GM21619 (cell line): ENCODE data around the gene NSUN7.
"Not testable (repeated sequence)": the region's sequence is repeated elsewhere in the genome, so short reads cannot be mapped to it uniquely, and the experiment has no call there.

Experiments used
- ATAC-seq: cut with Tn5 transposase; IDR thresholded peaks from one replicate; pipeline ENCODE4 v1.9.1; 2021; ENCODE audit not compliant: unreplicated experiment

Gene NSUN7

DNA sequence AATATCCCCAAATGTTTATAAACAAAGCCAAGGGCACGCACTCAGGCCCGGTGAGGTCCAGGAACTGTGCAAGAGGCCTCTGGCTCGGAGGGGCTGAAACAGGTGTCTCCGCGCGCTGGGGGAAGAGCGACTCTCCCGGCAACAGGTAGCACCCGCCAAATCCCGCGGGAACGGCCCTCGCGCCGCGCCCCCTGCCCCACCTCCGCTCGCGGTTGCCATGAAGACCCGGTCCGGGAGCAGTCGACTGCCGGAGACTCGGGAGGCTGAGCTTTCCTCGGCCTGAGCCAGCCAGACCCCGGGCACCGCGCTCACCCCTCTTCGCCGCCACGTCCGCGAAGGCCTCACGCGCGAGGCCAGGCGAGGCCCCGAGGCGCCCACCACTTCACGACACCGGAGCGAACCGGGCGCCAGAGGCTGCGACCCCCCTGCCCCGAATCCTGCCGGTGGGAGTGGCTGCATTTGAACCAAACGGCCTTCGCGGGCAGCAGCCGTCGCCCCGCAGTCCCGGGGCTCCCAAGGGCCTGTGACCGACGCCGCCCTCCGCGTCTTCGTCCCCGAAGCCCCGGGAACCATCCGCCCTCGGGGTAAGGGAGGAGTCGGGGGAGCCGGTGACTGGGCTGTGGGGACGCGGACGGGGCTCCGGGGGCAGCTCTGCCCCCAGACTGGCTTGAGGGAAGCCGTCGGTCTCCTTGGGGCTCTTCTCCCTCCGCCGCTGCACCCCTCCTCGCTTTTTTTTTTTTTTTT is at the start of gene NSUN7:
TSS of gene NSUN7 (plus strand) at position 239 of the 744 bp plus-strand sequence. CDS start 739 bp downstream, outside the sequence.
- peak; percentile 59 for ATAC-seq

GRCh38 chr4:40702137-40702799 is 47.5 kb upstream of the NSUN7 start:
- ATAC-seq = no peak

DNA sequence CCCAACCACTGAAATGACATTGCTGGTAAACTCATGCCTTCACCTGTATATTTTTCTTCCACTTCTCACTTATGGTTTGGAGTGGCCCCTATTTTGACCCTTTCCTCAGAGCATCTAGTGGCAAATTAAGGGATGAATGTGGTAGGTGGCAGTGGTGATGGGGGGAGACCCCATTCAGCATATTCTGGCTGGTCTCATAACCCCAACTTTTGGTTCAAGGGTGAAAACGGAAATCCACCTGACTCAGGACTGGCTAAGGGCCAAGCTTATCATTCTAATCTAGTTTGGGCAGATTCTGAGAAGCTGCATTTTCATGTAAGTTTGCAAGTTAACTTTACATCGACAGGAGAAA is 47.0 kb upstream of the NSUN7 start:
- no peak for ATAC-seq

GRCh38 chr4:40704073-40704472 is 45.7 kb upstream of the NSUN7 start:
- ATAC-seq = no peak

GRCh38 chr4:40710484-40711254 is 39.1 kb upstream of the NSUN7 start:
- no peak for ATAC-seq

GRCh38 chr4:40713001-40713400 is 36.8 kb upstream of the NSUN7 start:
- ATAC-seq = not testable (repeated sequence)

- no peak for ATAC-seq
These were observed 36.0 kb upstream of the NSUN7 start for GRCh38 chr4:40713798-40714197.

- ATAC-seq = no peak
These were observed 31.2 kb upstream of the NSUN7 start for GRCh38 chr4:40718586-40718985.

DNA sequence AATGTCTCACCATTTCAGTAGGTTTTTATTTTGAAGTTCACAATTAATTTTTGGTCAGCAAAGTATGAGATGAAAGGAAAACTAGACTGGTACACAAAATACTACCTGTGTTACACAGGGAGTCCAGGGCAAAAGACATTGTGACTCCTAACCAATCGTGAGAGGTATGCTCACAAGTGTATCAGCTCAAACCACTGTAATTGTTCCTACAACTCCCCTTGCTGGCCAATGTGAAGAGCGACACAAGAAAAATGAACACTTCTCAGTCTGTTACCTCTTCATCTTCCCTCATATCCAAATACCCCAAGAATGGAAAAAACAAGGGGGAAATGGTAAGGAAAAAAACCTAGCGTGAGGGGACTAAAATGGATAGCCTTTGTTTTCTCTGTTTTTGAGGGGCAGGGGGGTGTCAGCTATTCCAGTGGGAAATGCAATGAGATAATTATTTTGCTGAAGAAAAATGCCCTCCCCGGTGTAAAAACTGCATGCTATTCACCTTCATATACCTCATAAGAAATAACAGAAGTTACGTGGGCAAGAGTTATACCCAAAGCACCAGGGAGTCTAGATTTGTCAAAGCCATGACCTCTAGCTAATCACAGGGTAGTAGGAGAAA is 30.6 kb upstream of the NSUN7 start:
- peak; percentile 73 for ATAC-seq

GRCh38 chr4:40720351-40720750 is 29.4 kb upstream of the NSUN7 start:
- ATAC-seq = no peak

- ATAC-seq = no peak
These were observed 28.8 kb upstream of the NSUN7 start for GRCh38 chr4:40720916-40721315.

DNA sequence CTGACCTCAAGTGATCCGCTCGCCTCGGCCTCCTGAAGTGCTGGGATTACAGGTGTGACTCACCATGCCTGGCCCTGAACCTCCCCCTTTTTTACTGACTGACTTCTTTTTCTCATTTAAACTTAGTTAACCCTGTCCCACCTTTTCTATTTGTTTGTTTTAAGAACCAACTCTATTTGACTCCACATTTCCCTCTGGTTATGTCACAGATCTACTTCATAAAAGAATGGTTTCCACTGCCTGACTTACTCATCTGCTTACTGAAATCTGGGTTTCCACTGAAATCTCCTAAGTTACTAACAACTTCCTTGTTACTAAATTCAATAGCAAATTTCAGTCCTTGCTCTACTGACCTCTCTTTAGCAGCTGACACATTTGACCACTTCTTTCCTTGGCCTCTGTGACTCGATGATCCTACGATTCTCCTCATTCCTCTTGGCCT is 28.0 kb upstream of the NSUN7 start:
- no peak for ATAC-seq

DNA sequence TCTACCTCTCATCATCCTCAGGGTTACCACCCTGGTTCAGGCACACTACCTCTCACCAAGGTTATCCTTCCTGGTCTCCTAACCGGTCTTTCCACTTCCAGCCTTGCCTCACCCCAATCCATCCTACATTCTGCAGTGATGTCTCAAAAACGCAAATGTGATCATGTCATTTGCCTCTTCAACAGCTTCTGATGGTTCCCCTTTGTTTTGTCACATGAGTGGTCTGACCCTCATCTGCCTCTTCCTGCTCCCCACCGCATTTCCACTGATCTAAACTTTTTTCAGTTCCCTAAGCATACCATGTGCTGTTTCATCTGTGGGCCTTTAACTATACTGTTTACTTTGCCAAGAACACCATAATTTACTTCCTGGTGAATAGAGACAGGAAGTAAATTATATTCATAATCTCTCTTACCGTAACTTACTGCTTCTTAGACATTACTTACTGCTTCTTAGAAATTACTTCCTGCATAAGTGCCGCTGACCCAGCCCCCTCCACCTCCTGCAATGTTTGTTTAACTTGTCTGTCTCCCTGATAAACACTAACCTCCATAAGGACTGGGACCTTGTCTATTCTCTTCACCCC is 27.1 kb upstream of the NSUN7 start:
- no peak for ATAC-seq

GRCh38 chr4:40723728-40724127 is 26.0 kb upstream of the NSUN7 start:
- ATAC-seq = no peak

- ATAC-seq = no peak
These were observed 21.4 kb upstream of the NSUN7 start for GRCh38 chr4:40728333-40728732.

- no peak for ATAC-seq
These were observed 20.2 kb upstream of the NSUN7 start for GRCh38 chr4:40729555-40729954.

- no peak for ATAC-seq
These were observed 19.6 kb upstream of the NSUN7 start for GRCh38 chr4:40730091-40730679.

DNA sequence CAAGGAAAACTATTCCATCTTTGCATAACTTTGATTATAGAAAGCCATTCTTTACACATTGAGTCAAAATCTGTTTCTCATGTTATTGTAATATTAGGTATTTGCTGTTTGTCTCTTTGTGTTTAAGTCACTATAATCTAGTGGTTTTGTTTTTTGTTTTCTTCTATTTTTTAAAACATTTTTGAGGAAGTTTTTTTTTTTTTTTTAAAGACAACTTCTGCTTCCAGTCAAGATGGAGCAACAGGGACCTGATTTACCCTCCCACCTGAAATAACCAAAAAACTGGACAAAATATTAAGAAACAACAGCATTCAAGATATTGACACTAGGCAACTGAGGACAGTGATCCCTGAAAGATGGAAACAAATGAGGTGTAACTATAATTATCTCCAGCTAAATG is 18.4 kb upstream of the NSUN7 start:
- ATAC-seq = no peak

GRCh38 chr4:40731792-40732245 is 17.9 kb upstream of the NSUN7 start:
- peak; percentile 58 for ATAC-seq

GRCh38 chr4:40733752-40734151 is 16.0 kb upstream of the NSUN7 start:
- no peak for ATAC-seq

- no peak for ATAC-seq
These were observed 15.3 kb upstream of the NSUN7 start for GRCh38 chr4:40734497-40734896.
